GM18526 (cell line): ENCODE results near the gene ANLN.

Experiments used
- POLR2A ChIP-seq: IDR thresholded peaks from 3 replicates; pipeline ENCODE4 v1.6.1; 2011; ENCODE audit not compliant: insufficient read length; ENCODE audit errors: extremely low read depth

Gene ANLN

DNA sequence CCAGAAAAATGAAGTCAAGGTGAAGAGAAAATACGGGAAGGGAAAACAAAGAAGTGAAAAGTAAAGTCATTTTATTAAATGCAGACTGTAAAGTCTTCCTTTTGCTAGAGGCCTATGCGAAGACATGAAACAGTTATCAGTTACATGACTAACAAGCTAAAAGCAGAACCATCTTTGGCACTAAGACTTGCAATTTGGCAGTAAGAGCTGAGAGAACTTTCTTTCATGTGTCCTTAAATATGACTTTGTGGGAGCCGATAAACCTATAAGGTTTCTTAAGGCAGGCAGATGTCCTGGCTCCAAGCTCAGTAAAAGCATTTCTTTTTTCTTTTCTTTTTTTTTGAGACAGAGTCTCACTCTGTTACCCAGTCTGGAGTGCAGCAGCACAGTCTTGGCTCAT, 10.4 kb downstream of the ANLN start:
- no peak for TF ChIP-seq POLR2A

DNA sequence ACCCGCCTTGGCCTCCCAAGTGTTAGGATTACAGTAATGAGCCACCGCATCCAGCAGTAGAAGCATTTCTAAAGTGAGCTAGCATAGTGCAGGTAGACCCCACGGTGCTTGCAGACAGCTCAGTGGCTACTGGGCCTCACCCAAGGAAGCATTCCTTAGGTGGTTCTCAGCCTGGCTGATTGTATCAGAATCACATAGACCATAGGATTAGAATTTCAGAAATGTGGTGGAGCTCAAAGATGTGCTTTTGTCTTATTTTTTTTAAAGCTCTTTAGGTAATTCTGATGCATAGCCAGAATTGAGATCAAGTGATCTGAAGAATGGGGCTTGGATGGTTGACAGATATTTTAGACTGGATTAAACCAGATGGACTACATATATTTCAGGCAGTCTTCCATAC, 10.9 kb downstream of the ANLN start:
- TF ChIP-seq POLR2A = no peak

- TF ChIP-seq POLR2A = no peak
Observed at GRCh38 chr7:36403452-36403851, 13.8 kb downstream of the ANLN start.

- no peak for TF ChIP-seq POLR2A
Observed at GRCh38 chr7:36404639-36405408, 15.2 kb downstream of the ANLN start.

- TF ChIP-seq POLR2A = no peak
Observed at GRCh38 chr7:36405409-36405803, 15.7 kb downstream of the ANLN start.

DNA sequence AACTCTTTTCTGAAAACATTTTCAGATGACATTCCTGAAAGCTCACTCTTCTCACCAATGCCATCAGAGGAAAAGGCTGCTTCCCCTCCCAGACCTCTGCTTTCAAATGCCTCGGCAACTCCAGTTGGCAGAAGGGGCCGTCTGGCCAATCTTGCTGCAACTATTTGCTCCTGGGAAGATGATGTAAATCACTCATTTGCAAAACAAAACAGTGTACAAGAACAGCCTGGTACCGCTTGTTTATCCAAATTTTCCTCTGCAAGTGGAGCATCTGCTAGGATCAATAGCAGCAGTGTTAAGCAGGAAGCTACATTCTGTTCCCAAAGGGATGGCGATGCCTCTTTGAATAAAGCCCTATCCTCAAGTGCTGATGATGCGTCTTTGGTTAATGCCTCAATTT, 16.5 kb downstream of the ANLN start:
- TF ChIP-seq POLR2A = no peak

DNA sequence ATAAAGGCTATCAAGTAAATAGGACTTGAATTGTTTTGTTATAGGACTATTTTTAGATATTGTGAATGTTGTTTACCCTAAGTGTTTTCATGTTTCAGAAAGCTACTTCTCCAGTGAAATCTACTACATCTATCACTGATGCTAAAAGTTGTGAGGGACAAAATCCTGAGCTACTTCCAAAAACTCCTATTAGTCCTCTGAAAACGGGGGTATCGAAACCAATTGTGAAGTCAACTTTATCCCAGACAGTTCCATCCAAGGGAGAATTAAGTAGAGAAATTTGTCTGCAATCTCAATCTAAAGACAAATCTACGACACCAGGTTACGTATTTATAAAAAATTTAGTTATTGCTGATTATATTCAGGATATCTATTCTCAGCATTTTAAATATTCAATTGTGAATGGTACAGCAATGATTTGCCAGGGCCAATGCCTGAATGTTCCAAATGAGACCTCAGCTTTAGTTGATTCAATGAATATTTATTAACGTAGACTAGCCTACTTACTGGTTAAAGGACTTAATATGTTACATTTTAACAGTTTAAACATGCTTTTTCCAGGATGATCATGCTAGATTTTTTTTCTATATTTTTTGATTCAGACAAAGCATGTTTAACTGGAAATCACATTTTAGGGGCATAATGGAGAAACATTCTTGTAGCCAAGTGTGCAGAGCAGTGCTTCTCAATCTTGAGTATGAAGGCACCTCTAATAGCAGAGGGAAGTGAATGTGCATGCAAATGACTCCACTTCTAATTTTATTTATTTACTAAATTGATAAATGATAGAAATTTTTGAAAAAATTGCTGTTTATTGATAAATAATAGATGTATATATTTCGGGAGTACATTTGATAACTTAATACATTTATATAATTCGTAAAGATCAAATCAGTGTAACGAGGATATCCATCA, 18.2 kb downstream of the ANLN start:
- TF ChIP-seq POLR2A = no peak

- TF ChIP-seq POLR2A = no peak
Observed at GRCh38 chr7:36408589-36408988, 18.9 kb downstream of the ANLN start.

DNA sequence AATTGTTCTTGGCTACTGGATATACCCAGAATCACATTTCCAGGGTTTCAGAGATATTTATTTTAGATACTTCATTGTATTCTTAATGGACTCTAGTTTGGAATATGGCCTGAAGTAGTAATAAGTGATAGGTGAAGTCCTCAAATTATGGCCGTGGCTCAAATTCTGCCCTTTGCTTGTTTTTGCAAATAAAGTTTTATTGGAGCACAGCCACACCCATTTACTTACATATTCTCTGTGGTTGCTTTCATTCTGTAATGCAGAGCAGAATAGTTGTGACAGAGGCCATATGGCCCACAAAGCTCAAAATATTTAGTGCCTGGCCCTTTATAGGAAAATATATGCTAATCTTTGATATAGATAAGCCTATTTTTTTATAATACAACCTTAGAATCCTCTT, 19.5 kb downstream of the ANLN start:
- TF ChIP-seq POLR2A = no peak

DNA sequence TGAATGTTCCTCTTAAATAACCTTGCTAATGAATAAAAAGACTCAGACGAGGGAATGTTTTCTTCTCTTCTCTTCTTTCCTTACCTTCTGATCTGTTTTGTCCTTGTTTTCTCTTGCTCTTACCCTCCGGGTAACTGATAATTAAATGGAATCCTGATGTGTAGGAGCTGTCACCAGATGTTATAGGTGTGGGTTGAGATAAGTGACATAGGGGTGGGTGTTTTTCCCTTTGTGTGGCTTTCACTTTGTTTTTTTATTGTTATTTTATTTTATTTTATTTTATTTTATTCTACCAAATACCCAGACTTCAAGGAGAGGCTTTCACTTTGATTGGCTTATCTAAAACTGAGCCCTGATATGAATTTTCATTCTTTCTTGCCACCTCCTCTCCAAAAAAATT, 25.5 kb downstream of the ANLN start:
- TF ChIP-seq POLR2A = no peak

DNA sequence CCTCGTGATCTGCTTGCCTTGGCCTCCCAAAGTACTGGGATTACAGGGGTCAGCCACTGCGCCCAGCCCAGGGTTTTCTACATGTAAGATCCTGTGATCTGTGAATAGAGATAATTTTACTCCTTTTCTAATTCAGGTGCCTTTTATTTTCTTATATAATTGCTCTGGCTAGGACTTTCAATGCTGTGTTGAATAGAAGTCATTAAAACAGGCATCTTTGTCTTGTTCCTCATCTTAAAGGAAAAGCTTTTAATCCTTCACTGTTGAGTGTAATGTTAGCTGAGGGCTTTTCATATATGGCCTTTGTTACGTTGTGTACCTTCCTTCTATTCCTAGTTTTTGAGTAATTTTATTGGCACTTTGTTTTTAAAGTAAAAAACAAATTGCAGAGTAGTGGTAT, 26.6 kb downstream of the ANLN start:
- no peak for TF ChIP-seq POLR2A

- no peak for TF ChIP-seq POLR2A
Observed at GRCh38 chr7:36420307-36420706, 30.6 kb downstream of the ANLN start.

GRCh38 chr7:36422072-36422471, 32.4 kb downstream of the ANLN start:
- TF ChIP-seq POLR2A = no peak

DNA sequence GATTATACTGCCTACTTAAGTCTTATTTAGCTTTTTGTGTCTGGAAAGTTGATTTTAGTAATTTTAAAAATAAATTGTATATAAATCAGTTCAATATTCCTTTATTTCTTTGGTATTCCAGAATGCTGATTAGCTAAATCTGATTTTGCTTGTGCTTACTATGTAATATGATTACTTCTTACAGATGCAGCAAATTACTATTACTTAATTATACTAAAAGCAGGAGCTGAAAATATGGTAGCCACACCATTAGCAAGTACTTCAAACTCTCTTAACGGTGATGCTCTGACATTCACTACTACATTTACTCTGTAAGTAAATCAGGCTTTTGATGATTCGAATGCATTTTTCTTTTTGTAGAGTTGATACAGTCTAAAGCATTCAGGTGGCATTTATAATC, 34.0 kb downstream of the ANLN start:
- TF ChIP-seq POLR2A = no peak

- no peak for TF ChIP-seq POLR2A
Observed at GRCh38 chr7:36430186-36430585, 40.5 kb downstream of the ANLN start.

- TF ChIP-seq POLR2A = no peak
Observed at GRCh38 chr7:36430881-36431280, 41.2 kb downstream of the ANLN start.
